H1 (cell line): Measurements from ENCODE around the gene TAOK1. TPM values are rescaled to one million over a fixed set of nuclear protein-coding genes. Genes with fewer than 3 reads are reported as not detected.

Source experiments
- CTCF ChIA-PET: fragments of 300-600 bp; sonication (Branson Sonifier 250); formaldehyde crosslinking; loops from one replicate; lab custom pipeline; 2021; ENCODE audit not compliant: partially characterized antibody; lab: Charles Lee
- POLR2A ChIA-PET: fragments of 300-600 bp; sonication (Branson Sonifier 250); formaldehyde crosslinking; loops from one replicate; lab custom pipeline; 2021; ENCODE audit warnings: inconsistent platforms; ENCODE audit not compliant: partially characterized antibody; lab: Charles Lee
- DNase-seq, 2 experiments: peaks; one replicate each; pipeline versions ENCODE4 v3.0.0 to v3.0.0-alpha.2; 2010 to 2022; ENCODE audit warnings: low spot score in 2 of 2, low read depth in 1 of 2, mixed read lengths in 1 of 2
- FAIRE-seq: peaks from 2 replicates; lab custom pipeline; 2011; peaks lifted over from hg19 to GRCh38; lab: Jason Lieb, UNC
- H2AFZ ChIP-seq: 2 replicates; pipeline ENCODE4 v1.8.1; 2012; ENCODE audit warnings: low read length, inconsistent platforms
- H2AK5ac ChIP-seq: 2 replicates; pipeline ENCODE4 v1.6.1; 2013; ENCODE audit warnings: low read depth, low read length
- H2BK120ac ChIP-seq: replicated peaks from 2 replicates; pipeline ENCODE3; 2013; ENCODE audit warnings: low read depth, low read length, inconsistent platforms
- H2BK12ac ChIP-seq: 2 replicates; pipeline ENCODE4 v1.6.1; 2013; ENCODE audit warnings: low read depth, low read length
- H2BK15ac ChIP-seq: 2 replicates; pipeline ENCODE4 v1.6.1; 2013; ENCODE audit warnings: low read length
- H2BK20ac ChIP-seq: 2 replicates; pipeline ENCODE4 v1.6.1; 2013; ENCODE audit warnings: low read length
- H2BK5ac ChIP-seq: 2 replicates; pipeline ENCODE4 v1.6.1; 2013; ENCODE audit warnings: low read depth, low read length
- H3K14ac ChIP-seq: 2 replicates; pipeline ENCODE4 v1.6.1; 2013; ENCODE audit warnings: inconsistent platforms; ENCODE audit not compliant: insufficient read length
- H3K18ac ChIP-seq: 2 replicates; pipeline ENCODE4 v1.6.1; 2013; ENCODE audit warnings: low read length; ENCODE audit errors: extremely low read depth
- H3K23ac ChIP-seq: 2 replicates; pipeline ENCODE4 v1.6.1; 2013; ENCODE audit warnings: inconsistent platforms; ENCODE audit not compliant: insufficient read length
- H3K23me2 ChIP-seq: 2 replicates; pipeline ENCODE4 v1.6.1; 2013; ENCODE audit warnings: low read depth, low read length
- H3K27ac ChIP-seq: 2 replicates; pipeline ENCODE4 v1.6.1; 2011; ENCODE audit warnings: low read depth, low read length, inconsistent platforms
- H3K27me3 ChIP-seq, 4 experiments: replicated peaks in 1 of 4; 1 replicate in 1 of 4; 2 replicates in 3 of 4; pipeline versions ENCODE4 v1.6.1 to v1.8.1; 2011 to 2013; ENCODE audit warnings: low read length in 3 of 4, mild to moderate bottlenecking in 3 of 4, inconsistent platforms in 2 of 4, mixed read lengths in 2 of 4, moderate library complexity in 1 of 4; ENCODE audit not compliant: control insufficient read depth in 3 of 4, insufficient read depth in 3 of 4; ENCODE audit errors: extremely low read depth in 1 of 4
- H3K36me3 ChIP-seq, 4 experiments: 2 replicates each; pipeline versions ENCODE4 v1.6.1 to v1.8.1; 2011 to 2013; ENCODE audit warnings: mild to moderate bottlenecking in 4 of 4, low read length in 3 of 4, moderate library complexity in 2 of 4, control low read depth in 1 of 4, inconsistent platforms in 1 of 4; ENCODE audit not compliant: insufficient read depth in 4 of 4, control insufficient read depth in 2 of 4
- H3K4ac ChIP-seq: replicated peaks from 2 replicates; pipeline ENCODE3; 2013; ENCODE audit warnings: low read length, low read depth, mixed read lengths, inconsistent platforms; ENCODE audit not compliant: insufficient read length
- H3K4me1 ChIP-seq, 4 experiments: replicated peaks in 1 of 4; 1 replicate in 1 of 4; 2 replicates in 3 of 4; pipeline versions ENCODE4 v1.6.1 to v1.8.1; 2011 to 2013; ENCODE audit warnings: low read length in 3 of 4, inconsistent platforms in 2 of 4, mixed read lengths in 1 of 4; ENCODE audit not compliant: insufficient read depth in 4 of 4, control insufficient read depth in 3 of 4
- H3K4me2 ChIP-seq, 2 experiments: 2 replicates each; pipeline versions ENCODE4 v1.6.1 to v1.8.1; 2011 to 2013; ENCODE audit warnings: low read depth in 2 of 2, low read length in 2 of 2, control low read depth in 1 of 2, inconsistent platforms in 1 of 2, mild to moderate bottlenecking in 1 of 2; ENCODE audit not compliant: insufficient read depth in 1 of 2
- H3K4me3 ChIP-seq, 4 experiments: fragments of 200-600, 300-600 bp in 1 of 4; sonication (generic), shearing (Covaris generic), sonication (Bioruptor Twin) in 1 of 4; 2 replicates each; pipeline versions ENCODE4 v1.5.1 to v1.8.1; 2011 to 2016; ENCODE audit warnings: low read length in 4 of 4, low read depth in 3 of 4, control low read depth in 2 of 4, inconsistent platforms in 2 of 4, mild to moderate bottlenecking in 2 of 4, mixed read lengths in 1 of 4, moderate library complexity in 1 of 4; ENCODE audit not compliant: insufficient read depth in 2 of 4; ENCODE audit errors: extremely low read depth in 1 of 4
- H3K56ac ChIP-seq: replicated peaks from 2 replicates; pipeline ENCODE3; 2013; ENCODE audit warnings: low read depth, mild to moderate bottlenecking, mixed read lengths, low read length, inconsistent platforms; ENCODE audit not compliant: insufficient read length
- H3K79me1 ChIP-seq: 2 replicates; pipeline ENCODE4 v1.6.1; 2013; ENCODE audit warnings: low read depth, low read length, control low read depth
- H3K79me2 ChIP-seq, 2 experiments: 2 replicates each; pipeline versions ENCODE4 v1.6.1 to v1.8.1; 2012 to 2013; ENCODE audit warnings: low read length in 2 of 2, mild to moderate bottlenecking in 2 of 2, inconsistent platforms in 1 of 2; ENCODE audit not compliant: insufficient read depth in 2 of 2, control insufficient read depth in 1 of 2
- H3K9ac ChIP-seq, 4 experiments: replicated peaks in 1 of 4; 1 replicate in 1 of 4; 2 replicates in 3 of 4; pipeline versions ENCODE4 v1.6.1 to v1.8.1; 2011 to 2013; ENCODE audit warnings: low read depth in 3 of 4, low read length in 3 of 4, control low read depth in 2 of 4, mild to moderate bottlenecking in 2 of 4, moderate library complexity in 2 of 4, inconsistent platforms in 1 of 4; ENCODE audit errors: extremely low read depth in 1 of 4
- H3K9me3 ChIP-seq, 2 experiments: 2 replicates each; pipeline versions ENCODE4 v1.6.1 to v1.8.1; 2012 to 2013; ENCODE audit warnings: mild to moderate bottlenecking in 2 of 2, moderate library complexity in 2 of 2, control low read depth in 1 of 2, inconsistent platforms in 1 of 2, low read depth in 1 of 2, low read length in 1 of 2, mixed read lengths in 1 of 2; ENCODE audit not compliant: insufficient read depth in 2 of 2
- H4K20me1 ChIP-seq, 2 experiments: replicated peaks in 1 of 2; 2 replicates each; pipeline versions ENCODE3 to v1.8.1; 2011 to 2013; ENCODE audit warnings: inconsistent platforms in 2 of 2, low read length in 2 of 2, mild to moderate bottlenecking in 1 of 2; ENCODE audit not compliant: insufficient read depth in 2 of 2, control insufficient read depth in 1 of 2
- H4K5ac ChIP-seq: 2 replicates; pipeline ENCODE4 v1.6.1; 2013; ENCODE audit warnings: low read length, low read depth, mixed read lengths, inconsistent platforms; ENCODE audit not compliant: insufficient read length
- H4K8ac ChIP-seq: 2 replicates; pipeline ENCODE4 v1.8.0; 2013; ENCODE audit warnings: mild to moderate bottlenecking, moderate library complexity, low read length, inconsistent platforms; ENCODE audit not compliant: insufficient read depth; ENCODE audit errors: extremely low read depth
- H4K91ac ChIP-seq: replicated peaks from 2 replicates; pipeline ENCODE3; 2013; ENCODE audit warnings: low read length, mixed read lengths, inconsistent platforms; ENCODE audit not compliant: insufficient read length
- CEBPB ChIP-seq: IDR thresholded peaks from 2 replicates; pipeline ENCODE4 v1.6.1; 2012; ENCODE audit warnings: low read depth, low read length
- CTBP2 ChIP-seq: IDR thresholded peaks from 2 replicates; pipeline ENCODE4 v1.7.0; 2011; ENCODE audit warnings: borderline replicate concordance, mild to moderate bottlenecking, moderate library complexity, mixed read lengths, low read length; ENCODE audit not compliant: insufficient read depth, insufficient read length
- EZH2 ChIP-seq: fragments of 200-600 bp; sonication (generic); IDR thresholded peaks from 2 replicates; pipeline ENCODE4 v1.7.1; 2012; ENCODE audit warnings: low read depth, mild to moderate bottlenecking, moderate library complexity, low read length, inconsistent platforms; ENCODE audit not compliant: severe bottlenecking
- MAFK ChIP-seq: IDR thresholded peaks from 2 replicates; pipeline ENCODE4 v1.6.1; 2012; ENCODE audit warnings: low read depth, mild to moderate bottlenecking, improper control_type of control experiment, low read length
- PHF8 ChIP-seq: fragments of 200-600 bp; sonication (generic); conservative IDR thresholded peaks from 2 replicates; pipeline ENCODE4 v1.7.1; 2012; ENCODE audit warnings: low read depth, mild to moderate bottlenecking, inconsistent platforms, low read length, moderate library complexity
- POLR2A ChIP-seq, 2 experiments: IDR thresholded peaks; 1 replicate in 1 of 2; 2 replicates in 1 of 2; pipeline ENCODE4 v1.6.1; 2011; ENCODE audit warnings: low read depth in 2 of 2, low read length in 2 of 2, mild to moderate bottlenecking in 2 of 2; ENCODE audit errors: control extremely low read depth in 1 of 2
- SAP30 ChIP-seq: fragments of 300-600 bp; sonication (generic); IDR thresholded peaks from 2 replicates; pipeline ENCODE4 v1.7.1; 2012; ENCODE audit warnings: low read length, moderate library complexity, mild to moderate bottlenecking, inconsistent platforms; ENCODE audit not compliant: insufficient read depth, insufficient replicate concordance
- SP4 ChIP-seq: IDR thresholded peaks from 2 replicates; pipeline ENCODE4 v1.6.1; 2012; ENCODE audit warnings: low read length, inconsistent platforms
- SRF ChIP-seq: IDR thresholded peaks from 2 replicates; pipeline ENCODE4 v1.6.1; 2011; ENCODE audit warnings: mild to moderate bottlenecking, low read depth, low read length, moderate library complexity
- TCF12 ChIP-seq: IDR thresholded peaks from 2 replicates; pipeline ENCODE4 v1.6.1; 2011; ENCODE audit warnings: low read depth, mild to moderate bottlenecking, low read length
- polyA plus RNA-seq, 7 experiments: library from polyadenylated mRNA; depleted of rRNA in 3 of 7; stranded (reverse) in 5 of 7; unstranded in 2 of 7; fragments of >200 nt in 5 of 7; fragments of 200-250 nt in 2 of 7; gene quantifications; 1 replicate in 5 of 7; 2 replicates in 1 of 7; 4 replicates in 1 of 7; pipeline versions ENCODE4 v1.2.1 to v1.2.3, GENCODE V29; 2011 to 2013; ENCODE audit warnings: missing spikeins in 2 of 7, mixed read lengths in 2 of 7
- total RNA-seq: library from RNA; stranded (reverse); fragmentation: NEBNext Ultra II Directional; extraction: Animal tissue kit (Norgen Biotek cat#: 25700); gene quantifications from 2 replicates; pipeline ENCODE4 v1.2.1, GENCODE V29; 2021

Gene TAOK1
- total and polyA plus RNA-seq, 2 of the 8 experiments (the other 6 are each of a cell fraction or from before 2014, with no cell fraction given) = 12.2 to 90.6 TPM

DNA sequence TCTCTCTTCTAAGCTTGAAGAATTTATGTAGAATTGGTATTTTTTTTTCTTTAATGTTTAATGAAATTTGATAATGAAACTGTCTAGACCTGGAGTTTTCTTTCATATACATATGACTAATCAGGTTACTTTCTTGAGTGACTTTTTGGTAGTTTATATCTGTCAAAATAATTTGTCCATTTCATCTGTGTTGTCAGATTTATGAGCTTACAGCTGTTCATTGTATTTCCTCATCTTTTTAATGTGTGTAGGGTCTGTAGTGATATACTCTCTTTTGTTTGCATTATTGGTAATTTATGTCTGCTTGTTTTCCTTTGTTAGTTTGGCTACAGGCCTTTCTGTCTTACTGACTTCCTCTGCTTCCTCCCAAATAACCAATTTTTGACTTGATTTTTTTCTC is 55.7 kb downstream of the TAOK1 start:
- Histone ChIP-seq H2BK120ac (no peak overlapping the region), H3K79me2 (peaks cover 0 to 95% of the 10 kb centered on the region in 2 experiments; a peak in 3 of 4 replicates), H3K9ac (no peak overlapping the region), H3K56ac (no peak overlapping the region), H2BK20ac (no peak overlapping the region), H4K20me1 (peaks cover 5 to 6% of the 10 kb centered on the region in 2 experiments), H4K8ac (no peak overlapping the region), H3K23me2 (no peaks in the 10 kb centered on the region), H3K79me1 (peaks cover 2% of the 10 kb centered on the region; the same call in 1 of the 2 replicates), H3K18ac (no peak overlapping the region), H3K36me3 (no peaks in the 10 kb centered on the region; a peak in 1 of 8 replicates), H4K91ac (no peak overlapping the region), H2AFZ (no peak overlapping the region), H3K9me3 (no peaks in the 10 kb centered on the region), H2AK5ac (no peak overlapping the region), H3K4me3 (no peak overlapping the region), H3K4ac (no peak overlapping the region), H2BK12ac (no peak overlapping the region), H4K5ac (no peak overlapping the region), H3K27me3 (no peaks in the 10 kb centered on the region), H2BK5ac (no peak overlapping the region), H3K4me2 (no peak overlapping the region), H3K23ac (no peak overlapping the region), H3K27ac (no peak overlapping the region), H3K4me1 (no peaks in the 10 kb centered on the region; a peak in 1 of 7 replicates), H2BK15ac (no peak overlapping the region), H3K14ac (no peak overlapping the region)
- no peak for DNase-seq
- ChIA-PET CTCF (interaction anchor here (1.0 kb wide), 1 partner anchor 76 kb away, joined by 3 read pairs; no protein-coding TSS in a partner anchor), POLR2A (no interaction called here)
- TF ChIP-seq PHF8 (no peak), MAFK (no peak), SAP30 (no peak), CTBP2 (no peak), EZH2 (no peak), TCF12 (no peak), CEBPB (no peak), SRF (no peak), SP4 (no peak), POLR2A (IDR thresholded peaks at IDR 0.05; ENCODE audit: control extremely low read depth in 1 of 2, low read depth in 2 of 2, low read length in 2 of 2) (no peak)
- no peak for FAIRE-seq
